Daoy (cell line): ENCODE results near the gene HFE. TPM values are rescaled to one million over a fixed set of nuclear protein-coding genes. Genes with fewer than 3 reads are reported as not detected.
"Not testable (repeated sequence)": the region's sequence is repeated elsewhere in the genome, so short reads cannot be mapped to it uniquely, and the experiment has no call there.

ENCODE experiments used
- DNase-seq: peaks from one replicate; pipeline ENCODE4 v3.0.0-alpha.2; 2015; ENCODE audit warnings: low read depth
- total RNA-seq: library from RNA; depleted of rRNA; stranded (reverse); fragments of >200 nt; shearing (Covaris generic); gene quantifications from 2 replicates; pipeline ENCODE4 v1.2.3, GENCODE V29; 2014

Gene HFE
- total RNA-seq, 1 experiment from 2014 or later, result 2.0 TPM

DNA sequence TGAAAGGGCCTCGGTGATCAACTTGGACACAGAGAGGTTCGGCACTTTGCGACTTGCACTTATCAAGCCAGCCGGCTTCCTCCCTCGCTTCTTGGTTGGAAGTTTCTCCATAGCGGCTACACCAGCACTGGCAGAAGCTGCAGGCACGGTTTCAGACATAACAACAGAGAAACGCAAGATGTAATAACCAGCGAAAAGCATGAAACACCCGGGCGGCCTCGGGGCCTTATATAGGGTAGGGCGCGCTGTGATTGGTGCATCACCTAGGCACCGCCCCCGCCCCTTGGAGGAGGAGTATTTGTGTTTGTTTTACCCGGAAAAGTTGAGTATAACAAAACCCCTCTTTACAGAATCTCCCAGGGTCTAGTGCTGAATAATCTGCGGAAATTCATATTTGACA, 20.7 kb downstream of the HFE start:
- DNase-seq, result no peak

DNA sequence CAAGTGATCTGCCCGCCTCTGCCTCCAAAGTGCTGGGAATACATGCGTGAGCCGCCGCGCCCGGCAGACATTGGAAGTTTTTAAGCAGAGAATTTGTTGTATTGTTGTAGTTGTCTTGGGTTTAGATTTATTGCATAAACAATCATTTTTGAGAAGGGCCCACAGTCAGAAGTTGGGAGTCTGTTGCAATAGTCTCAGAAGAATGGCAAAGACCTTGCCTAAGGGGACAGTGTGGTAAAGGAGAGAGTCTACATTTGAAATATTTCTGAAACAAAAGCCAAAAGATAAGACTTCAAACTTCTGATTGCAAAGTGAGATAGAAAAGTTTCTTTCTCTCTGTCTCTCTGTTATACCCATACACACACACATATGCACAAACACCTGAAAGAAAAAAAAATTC, 22.5 kb downstream of the HFE start:
- DNase-seq, result no peak

DNA sequence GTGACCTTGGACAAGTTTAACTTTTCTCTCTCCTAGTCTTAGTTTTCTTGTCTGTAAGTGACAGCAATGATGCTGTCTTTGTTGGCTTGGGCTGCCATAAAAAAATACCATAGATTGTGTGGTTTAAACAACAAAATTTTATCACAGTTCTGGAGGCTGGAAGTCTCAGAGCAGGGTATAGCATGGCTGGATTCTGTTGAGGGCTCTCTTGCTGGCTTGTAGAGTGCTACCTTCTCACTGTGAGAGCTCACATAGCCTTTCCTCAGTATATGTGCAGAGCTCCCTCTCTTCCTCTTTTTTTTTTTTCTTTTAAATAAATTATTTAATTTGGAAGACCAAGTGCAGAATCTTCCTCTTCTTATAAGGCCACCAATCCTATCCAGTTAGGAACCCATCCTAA, 26.3 kb downstream of the HFE start:
- DNase-seq, result no peak

DNA sequence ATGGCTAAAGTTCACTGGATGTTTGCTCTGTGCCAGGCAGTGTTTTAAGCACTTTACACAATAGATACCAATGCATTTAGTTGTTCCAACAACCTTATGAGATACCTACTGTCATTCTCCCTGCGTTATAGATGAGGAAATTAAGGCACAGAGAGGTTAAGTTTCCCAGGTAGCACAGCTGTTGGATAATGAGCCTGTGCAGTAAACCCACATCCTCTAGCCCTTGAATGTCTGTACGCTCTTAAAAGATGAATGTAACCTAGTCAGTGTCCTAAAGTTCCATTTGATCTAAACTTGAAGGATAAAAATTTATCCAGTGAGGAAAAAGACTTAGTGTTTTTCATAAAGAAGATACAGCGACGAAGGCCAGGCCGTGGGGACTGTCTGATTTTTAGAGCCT, 28.0 kb downstream of the HFE start:
- no peak for DNase-seq

DNA sequence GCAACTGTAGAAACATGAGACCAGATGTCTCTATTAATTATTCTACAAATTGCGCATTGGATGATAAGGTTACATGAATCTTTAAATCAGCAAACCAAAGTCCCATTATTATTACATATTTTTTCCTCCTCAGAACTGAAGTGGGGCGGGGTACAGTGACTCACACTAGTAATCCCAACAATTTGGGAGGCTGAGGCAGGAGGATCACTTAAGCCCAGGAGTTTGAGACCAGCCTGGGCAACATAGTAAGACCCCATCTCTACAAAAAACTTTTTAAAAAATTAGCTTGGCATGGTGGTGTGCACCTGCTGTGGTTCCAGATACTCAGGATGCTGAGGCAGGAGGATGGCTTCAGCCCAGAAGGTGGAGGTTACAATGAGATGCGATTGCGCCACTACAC, 29.0 kb downstream of the HFE start:
- no peak for DNase-seq

DNA sequence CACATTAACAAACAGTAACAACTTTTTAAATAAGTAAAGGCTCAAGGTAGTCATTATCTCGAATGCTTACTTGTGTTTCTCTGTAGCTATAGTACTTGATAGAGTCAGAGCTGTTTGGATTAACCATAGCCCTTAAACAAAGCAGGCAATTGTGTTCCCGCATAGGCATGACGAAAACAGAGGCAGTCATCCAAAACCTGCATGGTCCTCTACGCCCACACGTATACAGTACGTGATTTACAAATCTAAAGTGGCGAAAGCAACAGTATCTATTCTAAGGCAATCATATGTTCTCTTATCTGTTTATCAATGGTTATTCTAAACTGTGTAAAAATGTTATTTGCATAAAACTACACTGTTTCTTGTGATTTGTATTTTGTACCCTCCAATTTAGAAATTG, 31.8 kb downstream of the HFE start:
- peak; percentile 83 for DNase-seq

DNA sequence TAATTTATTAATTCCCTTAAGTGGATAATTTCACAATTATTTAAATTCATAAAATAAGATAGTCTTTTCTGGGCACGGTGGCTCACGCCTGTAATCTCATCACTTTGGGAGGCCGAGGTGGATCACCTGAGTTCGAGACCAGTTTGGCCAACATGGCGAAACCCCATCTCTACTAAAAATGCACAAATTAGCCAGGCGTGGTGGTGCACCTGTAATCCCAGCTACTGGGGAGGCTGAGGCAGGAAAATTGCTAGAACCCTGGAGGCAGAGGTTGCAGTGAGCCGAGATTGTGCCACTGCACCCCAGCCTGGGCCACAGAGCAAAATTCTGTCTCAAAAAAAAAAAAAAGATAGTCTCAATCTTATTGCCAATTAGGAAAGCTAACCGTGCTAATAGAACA, 32.9 kb downstream of the HFE start:
- not testable (repeated sequence) for DNase-seq

DNA sequence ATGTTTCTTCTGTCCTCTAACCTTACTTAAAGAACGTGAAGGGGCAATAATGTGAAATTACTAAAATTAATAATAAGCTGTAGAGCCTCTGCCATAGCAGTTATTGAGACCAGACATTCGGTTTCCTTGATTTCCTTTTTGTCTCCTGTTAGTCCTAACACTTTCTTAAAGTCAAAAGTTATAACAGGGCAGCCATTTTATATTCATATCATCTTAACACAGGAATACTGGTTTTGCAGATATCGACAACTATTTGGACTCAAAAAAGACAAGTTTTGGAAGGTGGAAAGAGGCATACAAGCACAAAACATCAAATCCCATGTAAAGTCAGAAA, 33.5 kb downstream of the HFE start:
- no peak for DNase-seq

DNA sequence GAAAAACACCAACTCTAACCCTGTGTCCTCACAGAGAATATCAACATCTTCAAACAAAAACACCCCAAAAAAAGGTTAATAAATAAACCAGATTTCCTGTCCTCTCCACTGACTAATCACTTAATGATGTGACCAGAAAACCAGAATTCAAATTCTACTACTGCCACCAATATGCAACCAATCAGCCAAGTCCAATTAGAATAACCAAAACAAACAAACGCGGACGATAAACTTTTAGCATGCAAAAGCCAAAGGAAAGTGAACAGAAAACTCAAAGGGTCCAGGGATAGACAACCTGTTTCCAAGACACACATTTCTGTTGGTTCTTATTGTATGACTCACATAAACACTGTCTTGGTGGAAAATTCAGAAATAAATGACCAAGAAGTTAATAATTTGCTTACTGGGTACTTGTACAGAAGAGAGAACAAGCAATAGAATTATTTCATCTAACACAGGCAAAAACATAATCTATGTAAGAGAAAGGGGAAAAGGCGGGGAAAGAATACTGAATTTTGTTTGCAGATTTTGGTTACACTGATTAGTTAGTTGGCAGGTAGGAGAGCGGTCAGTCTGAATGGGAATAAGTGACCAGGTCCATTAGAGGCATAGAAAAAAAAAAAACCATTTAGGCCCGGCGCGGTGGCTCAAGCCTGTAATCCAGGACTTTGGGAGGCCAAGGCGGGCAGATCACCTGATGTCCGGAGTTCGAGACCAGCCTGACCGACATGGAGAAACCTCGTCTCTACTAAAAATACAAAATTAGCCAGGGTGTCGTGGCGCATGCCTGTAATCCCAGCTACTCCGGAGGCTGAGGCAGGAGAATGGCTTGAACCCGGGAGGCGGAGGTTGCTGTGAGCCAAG, 34.1 kb downstream of the HFE start:
- no peak for DNase-seq

DNA sequence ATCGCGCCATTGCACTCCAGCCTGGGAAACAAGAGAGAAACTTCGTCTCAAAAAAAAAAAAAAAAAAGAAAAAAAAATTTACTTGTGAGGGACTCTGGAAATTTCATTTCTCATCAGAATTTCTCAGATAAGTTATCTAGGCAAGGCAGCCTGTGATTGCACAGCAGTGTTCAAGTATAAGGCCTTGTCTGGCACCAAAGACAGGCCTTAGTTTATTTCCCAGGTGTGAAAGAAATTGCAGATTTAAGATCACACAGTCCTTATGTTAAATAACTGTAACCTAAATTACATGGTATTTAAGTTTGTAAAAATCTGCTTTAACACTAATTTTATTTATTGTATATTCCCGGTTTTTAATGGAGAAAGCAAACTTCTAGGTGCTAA, 34.8 kb downstream of the HFE start:
- no peak for DNase-seq

DNA sequence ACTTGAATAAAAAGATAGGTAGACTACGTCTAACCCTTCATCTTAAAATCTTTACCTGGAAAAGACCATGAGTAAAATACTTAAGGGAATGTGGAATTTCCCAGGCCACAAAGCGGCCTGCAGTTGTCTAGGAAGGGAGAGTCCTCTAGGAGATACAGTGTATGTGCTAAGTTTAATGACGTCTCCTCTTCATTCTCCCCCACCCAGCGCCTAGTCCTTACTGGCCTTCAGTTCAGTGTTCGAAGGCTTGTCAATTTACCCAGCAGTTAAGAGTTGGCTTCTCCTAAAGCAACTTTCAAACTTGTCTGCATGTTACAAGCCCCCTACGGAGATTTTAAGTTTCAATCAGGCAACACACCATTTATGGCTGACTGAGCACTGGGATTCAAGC, 35.2 kb downstream of the HFE start:
- DNase-seq, result peak; percentile 54

DNA sequence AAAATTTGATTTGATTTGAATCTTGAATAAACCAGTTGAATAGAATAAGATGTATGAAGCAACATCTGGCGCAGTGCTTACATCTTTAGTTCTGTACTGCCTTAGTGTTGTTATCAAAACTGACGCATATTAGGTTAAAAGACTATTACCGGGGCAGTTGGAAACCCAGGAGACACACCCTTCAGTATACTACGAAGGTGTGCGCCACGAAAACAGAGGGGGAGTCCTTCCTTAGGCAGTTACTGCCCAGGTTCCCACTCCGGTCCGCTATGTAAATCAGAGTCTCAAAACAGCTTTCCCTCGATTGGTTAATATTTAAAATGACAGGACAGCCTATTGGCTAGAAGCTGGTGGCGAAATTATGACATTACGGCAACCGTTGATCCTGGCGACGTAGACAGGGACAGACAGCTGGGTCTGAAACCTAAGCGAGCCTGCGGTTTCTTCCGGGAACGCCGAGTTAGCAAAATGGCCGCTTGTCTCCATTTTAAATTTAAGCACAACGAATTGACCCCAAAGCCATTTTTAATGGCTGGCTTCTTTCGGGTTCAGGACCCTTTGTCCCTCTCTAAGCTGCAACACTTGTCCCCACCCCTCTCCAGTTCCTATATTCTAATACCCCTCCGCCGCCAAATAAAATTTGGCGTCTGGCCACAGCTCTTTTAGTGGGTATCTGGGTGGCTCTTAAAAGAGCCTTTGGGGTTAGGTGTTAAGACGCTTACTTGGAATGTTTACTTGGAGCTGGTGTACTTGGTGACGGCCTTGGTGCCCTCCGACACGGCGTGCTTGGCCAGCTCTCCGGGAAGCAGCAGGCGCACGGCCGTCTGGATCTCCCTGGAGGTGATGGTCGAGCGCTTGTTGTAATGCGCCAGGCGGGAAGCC, 35.8 kb downstream of the HFE start:
- DNase-seq, result peak; percentile 98

DNA sequence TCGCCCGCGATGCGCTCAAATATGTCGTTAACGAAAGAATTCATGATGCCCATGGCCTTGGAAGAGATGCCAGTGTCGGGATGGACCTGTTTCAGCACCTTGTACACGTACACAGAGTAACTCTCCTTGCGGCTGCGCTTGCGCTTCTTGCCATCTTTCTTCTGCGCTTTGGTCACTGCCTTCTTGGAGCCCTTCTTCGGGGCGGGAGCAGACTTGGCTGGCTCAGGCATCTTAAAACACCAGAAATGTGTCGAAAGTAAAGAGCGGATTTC, 36.4 kb downstream of the HFE start:
- DNase-seq, result peak; percentile 97

DNA sequence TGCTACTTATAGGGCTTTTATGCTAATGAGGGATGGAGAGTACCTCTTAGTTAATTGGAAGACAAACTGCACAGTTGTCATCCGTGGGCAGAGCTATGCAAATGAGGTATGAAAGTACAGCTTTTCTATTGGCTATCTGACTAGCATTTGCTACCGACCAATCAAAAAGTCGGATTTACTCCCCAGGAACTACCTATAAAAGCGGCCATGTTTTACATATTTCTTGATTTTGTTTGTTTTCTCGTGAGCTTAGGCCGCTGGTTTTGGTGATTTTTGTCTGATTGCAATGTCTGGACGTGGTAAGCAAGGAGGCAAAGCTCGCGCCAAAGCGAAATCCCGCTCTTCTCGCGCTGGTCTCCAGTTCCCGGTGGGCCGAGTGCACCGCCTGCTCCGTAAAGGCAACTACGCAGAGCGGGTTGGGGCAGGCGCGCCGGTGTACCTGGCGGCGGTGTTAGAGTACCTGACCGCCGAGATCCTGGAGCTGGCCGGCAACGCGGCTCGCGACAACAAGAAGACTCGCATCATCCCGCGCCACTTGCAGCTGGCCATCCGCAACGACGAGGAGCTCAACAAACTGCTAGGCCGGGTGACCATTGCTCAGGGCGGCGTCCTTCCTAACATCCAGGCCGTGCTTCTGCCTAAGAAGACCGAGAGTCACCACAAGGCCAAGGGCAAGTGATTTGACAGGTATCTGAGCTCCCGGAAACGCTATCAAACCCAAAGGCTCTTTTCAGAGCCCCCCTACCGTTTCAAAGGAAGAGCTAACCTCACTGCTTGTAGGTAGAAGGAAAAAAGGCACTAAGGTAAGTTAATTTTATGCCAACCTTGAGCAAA, 36.9 kb downstream of the HFE start:
- DNase-seq, result no peak

DNA sequence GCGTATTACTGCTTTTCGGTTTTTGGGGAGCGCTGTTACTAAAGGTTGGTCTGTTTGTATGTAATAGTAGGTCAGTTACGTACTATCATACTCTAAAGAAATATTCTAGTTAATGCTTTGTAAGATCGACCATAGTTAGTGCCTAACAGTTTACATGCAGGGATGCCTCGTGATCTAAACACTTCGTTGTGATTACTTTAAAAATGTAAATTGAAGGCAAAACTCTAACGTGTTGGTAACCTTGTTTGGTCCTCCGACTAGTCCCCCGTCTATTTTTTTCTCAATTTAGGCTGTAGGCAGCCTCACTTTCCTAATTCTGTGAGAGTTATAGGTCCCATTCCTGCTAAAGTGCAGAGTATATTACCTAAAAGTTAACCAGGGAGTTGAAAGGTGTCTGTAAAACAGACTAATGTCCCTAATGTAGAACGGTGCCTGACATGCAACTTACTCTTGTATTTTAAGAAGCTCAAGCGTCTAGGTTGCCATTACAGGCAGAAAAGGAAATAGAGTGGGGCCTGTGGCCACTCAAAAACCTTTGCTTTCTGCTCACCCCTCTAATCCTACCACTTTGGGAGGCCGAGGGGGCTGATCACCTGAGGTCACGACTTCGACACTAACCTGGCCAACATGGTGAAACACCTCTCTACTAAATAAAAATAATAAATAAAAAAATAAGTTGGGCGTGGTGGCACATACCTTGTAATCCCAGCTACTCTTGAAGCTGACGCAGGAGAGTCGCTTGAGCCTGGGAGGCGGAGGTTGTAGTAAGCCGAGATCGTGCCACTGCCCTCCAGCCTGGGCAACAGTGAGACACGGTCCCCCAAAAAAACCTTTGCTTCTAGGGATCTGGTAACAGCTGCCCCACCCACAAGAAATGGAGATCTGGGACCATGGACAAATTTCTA, 37.8 kb downstream of the HFE start:
- DNase-seq, result peak; percentile 42

DNA sequence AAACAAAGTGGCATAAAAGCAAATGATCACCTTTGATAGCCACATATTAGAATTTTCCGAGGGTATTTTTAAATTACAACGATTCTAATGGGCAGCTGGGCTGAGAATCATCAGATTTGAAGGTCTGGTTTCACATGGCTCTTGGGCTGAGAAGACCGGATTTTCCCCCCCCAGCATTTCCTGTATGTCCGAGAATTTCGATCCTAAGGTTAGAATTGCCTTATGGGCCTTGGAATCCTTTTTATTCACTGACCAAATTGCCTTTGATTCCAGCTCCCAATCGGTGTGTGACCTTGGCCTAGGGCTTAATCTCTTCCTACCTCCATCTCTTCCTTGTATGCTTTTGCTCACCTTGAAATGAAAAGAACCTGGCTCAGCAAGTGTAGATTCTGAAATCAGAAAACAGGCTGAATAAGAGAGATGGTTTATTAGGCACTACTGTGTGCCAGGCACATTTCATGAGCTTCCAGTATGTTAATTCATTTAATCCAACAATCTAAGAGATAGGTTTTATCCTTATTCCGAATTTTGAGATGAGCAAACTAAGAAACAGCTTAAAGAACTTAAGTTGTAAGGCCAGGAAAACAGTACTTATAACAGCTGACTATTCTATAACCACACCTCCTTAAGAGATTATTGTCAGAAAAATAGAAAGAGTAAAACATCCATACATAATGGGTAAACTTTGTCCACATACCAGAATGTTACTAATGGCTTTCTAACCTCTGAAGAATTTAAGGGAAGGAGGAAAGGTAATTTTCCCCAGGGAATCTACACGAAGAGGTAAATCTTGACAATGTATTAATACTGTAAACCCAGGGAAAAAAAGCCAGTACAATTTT, 39.4 kb downstream of the HFE start:
- DNase-seq, result no peak

DNA sequence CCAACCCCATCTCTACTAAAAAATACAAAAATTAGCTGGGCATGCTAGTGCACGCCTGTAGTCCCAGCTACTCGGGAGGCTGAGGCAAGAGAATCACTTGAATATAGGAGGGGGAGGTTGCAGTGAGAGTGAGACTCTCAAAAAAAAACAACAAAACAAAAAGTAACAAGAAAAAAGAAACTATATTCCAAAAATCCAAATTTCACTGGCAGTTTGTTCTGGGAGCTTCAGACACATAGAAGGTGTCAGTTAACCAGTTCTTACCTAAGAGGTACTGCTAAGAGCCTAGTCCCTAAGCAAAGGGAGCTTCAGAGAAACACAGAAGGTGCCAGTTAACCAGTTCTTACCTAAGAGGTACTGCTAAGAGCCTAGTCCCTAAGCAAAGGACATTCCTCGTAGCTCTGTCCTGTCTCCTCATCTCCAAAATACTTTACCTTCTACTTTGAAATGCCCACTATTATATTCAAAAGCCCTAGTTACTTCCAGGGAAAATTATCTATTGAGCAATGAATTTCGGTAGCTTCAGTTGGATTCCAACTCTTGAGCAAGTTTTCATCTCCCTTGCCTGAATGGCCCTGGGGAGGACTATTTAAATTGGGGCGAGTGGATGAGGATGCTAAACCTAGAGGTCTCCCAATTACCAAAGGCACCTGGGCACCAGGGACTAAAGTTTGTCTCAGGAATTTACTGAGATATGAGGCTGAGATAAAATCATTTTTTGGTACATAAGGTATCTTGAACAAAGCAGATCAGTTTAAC, 41.0 kb downstream of the HFE start:
- DNase-seq, result no peak

DNA sequence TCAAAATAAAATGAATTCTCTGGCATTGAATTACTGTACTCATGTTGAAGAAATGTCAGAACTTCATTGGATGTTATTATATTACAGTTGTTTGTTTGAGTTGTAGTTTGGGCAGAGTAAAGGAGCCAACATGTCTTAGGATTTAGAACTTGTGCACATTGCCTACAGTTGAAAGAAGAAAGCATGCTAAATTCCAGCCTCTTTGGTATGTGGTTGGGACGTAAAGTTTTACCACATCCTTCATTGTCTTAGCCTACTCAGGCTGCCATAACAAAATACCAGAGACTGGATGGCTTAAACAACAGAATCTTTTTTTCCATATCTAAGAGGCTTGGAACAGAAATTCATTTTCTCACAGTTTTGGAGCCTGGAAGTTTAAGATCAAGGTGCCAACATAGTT, 42.4 kb downstream of the HFE start:
- no peak for DNase-seq

DNA sequence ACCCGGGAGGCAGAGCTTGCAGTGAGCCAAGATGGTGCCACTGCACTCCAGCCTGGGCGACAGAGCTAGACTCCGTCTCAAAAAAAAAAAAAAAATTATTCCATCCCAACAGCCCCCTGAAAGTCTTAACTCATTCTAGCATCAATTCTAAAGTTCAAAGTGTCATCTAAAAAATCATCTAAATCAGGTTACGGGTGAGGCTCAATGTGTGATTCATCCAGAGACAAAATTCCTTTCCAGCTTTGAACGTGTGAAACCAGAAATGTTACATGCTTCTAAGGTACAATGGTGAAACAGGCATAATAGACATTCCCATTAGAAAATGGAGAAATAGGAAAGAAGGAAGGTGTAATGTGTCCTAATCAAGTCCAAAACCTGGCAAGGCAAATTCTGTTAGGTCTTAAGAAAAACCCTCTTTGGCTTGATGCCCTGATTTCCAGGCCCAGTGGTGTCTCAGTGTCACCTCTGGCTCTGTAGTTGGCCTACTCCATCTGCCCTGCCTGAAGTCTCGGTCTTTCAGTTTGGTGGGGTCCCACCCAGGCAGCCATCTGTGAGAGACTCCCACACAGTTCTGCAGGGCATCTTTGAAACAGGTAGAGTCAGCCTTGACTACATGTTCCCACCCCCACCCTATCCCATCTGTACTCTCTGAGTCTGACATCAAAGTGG, 43.5 kb downstream of the HFE start:
- no peak for DNase-seq
